GM18868 (cell line): Measurements from ENCODE around the gene RABL2A.
A peak's percentile ranks its signal among the peaks of the same experiment; 100 is the strongest.
"Not testable (repeated sequence)": the region's sequence is repeated elsewhere in the genome, so short reads cannot be mapped to it uniquely, and the experiment has no call there.

Experiments used
- ATAC-seq: cut with Tn5 transposase; IDR thresholded peaks from one replicate; pipeline ENCODE4 v1.9.1; 2021; ENCODE audit warnings: mild to moderate bottlenecking, moderate library complexity; ENCODE audit not compliant: unreplicated experiment

RABL2A gene

GRCh38 chr2:113626616-113627330 lies at the start of gene RABL2A:
Gene RABL2A, plus strand, starts transcription at chr2:113627266. Its CDS starts 1,341 bp downstream, at chr2:113628607.
- ATAC-seq, result peak; percentile 95

GRCh38 chr2:113578508-113578907 lies 48.6 kb upstream of the RABL2A start:
- not testable (repeated sequence) for ATAC-seq

GRCh38 chr2:113582473-113582872 lies 44.6 kb upstream of the RABL2A start:
- ATAC-seq, result not testable (repeated sequence)

GRCh38 chr2:113583521-113584225 lies 43.4 kb upstream of the RABL2A start:
- not testable (repeated sequence) for ATAC-seq

GRCh38 chr2:113584311-113585092 lies 42.6 kb upstream of the RABL2A start:
- not testable (repeated sequence) for ATAC-seq

GRCh38 chr2:113587201-113587600 lies 39.9 kb upstream of the RABL2A start:
- ATAC-seq, result not testable (repeated sequence)

GRCh38 chr2:113589591-113589990 lies 37.5 kb upstream of the RABL2A start:
- ATAC-seq, result not testable (repeated sequence)

- not testable (repeated sequence) for ATAC-seq
These were observed 35.1 kb upstream of the RABL2A start for GRCh38 chr2:113591926-113592325.

GRCh38 chr2:113593280-113593679 lies 33.8 kb upstream of the RABL2A start:
- ATAC-seq, result not testable (repeated sequence)

GRCh38 chr2:113595725-113596124 lies 31.3 kb upstream of the RABL2A start:
- ATAC-seq, result not testable (repeated sequence)

GRCh38 chr2:113597164-113597563 lies 29.9 kb upstream of the RABL2A start:
- ATAC-seq, result not testable (repeated sequence)

GRCh38 chr2:113597572-113597971 lies 29.5 kb upstream of the RABL2A start:
- not testable (repeated sequence) for ATAC-seq

- not testable (repeated sequence) for ATAC-seq
These were observed 28.9 kb upstream of the RABL2A start for GRCh38 chr2:113598180-113598579.

GRCh38 chr2:113598738-113599137 lies 28.3 kb upstream of the RABL2A start:
- ATAC-seq, result not testable (repeated sequence)

- not testable (repeated sequence) for ATAC-seq
These were observed 27.9 kb upstream of the RABL2A start for GRCh38 chr2:113599208-113599607.

GRCh38 chr2:113602040-113602769 lies 24.9 kb upstream of the RABL2A start:
- ATAC-seq, result not testable (repeated sequence)

GRCh38 chr2:113602869-113603466 lies 24.1 kb upstream of the RABL2A start:
- no peak for ATAC-seq

- not testable (repeated sequence) for ATAC-seq
These were observed 23.5 kb upstream of the RABL2A start for GRCh38 chr2:113603467-113604084.

- peak; percentile 48 for ATAC-seq
These were observed 23.0 kb upstream of the RABL2A start for GRCh38 chr2:113604085-113604477.

GRCh38 chr2:113604661-113605060 lies 22.4 kb upstream of the RABL2A start:
- ATAC-seq, result not testable (repeated sequence)
